IgD-negative memory B cell (primary cell): ENCODE results near the gene KHK. TPM values are rescaled to one million over a fixed set of nuclear protein-coding genes. Genes with fewer than 3 reads are reported as not detected.

Experiments
- H3K27ac Mint-ChIP-seq, 3 donors: one replicate each; pipeline ENCODE4 v1.8.0; 2020 to 2022; ENCODE audit warnings: mild to moderate bottlenecking in 3 of 3, mixed read lengths in 3 of 3, moderate library complexity in 1 of 3
- H3K27me3 Mint-ChIP-seq: one replicate; pipeline ENCODE4 v1.8.0; 2021; ENCODE audit warnings: mixed read lengths
- H3K36me3 Mint-ChIP-seq: one replicate; pipeline ENCODE4 v1.8.0; 2020; ENCODE audit warnings: mild to moderate bottlenecking, mixed read lengths
- H3K4me1 Mint-ChIP-seq, 3 donors: one replicate each; pipeline ENCODE4 v1.8.0; 2020 to 2022; ENCODE audit warnings: mixed read lengths in 3 of 3, mild to moderate bottlenecking in 1 of 3
- H3K4me3 Mint-ChIP-seq, 4 donors: one replicate each; pipeline ENCODE4 v1.8.0; 2020 to 2022; ENCODE audit warnings: mild to moderate bottlenecking in 4 of 4, mixed read lengths in 4 of 4, moderate library complexity in 3 of 4
- H3K9me3 Mint-ChIP-seq, 3 donors: one replicate each; pipeline ENCODE4 v1.8.0; 2020 to 2021; ENCODE audit warnings: mixed read lengths in 3 of 3, mild to moderate bottlenecking in 1 of 3
- polyA plus RNA-seq: library from polyadenylated mRNA; unstranded; fragments of 300-500 nt; fragmentation: Illumina TruSeq; gene quantifications from one replicate; pipeline ENCODE4 v1.2.3, GENCODE V29; 2021

The KHK gene
- polyA plus RNA-seq, 1 donor from 2014 or later, result 6.5 TPM

- H3K27me3 Mint-ChIP-seq, result peaks cover 10% of the 10 kb centered on the region
- peaks cover 0 to 1% (median 0%) of the 10 kb centered on the region in 3 donors for H3K4me1 Mint-ChIP-seq
- no peak overlapping the region for H3K4me3 Mint-ChIP-seq
- no peaks in the 10 kb centered on the region for H3K9me3 Mint-ChIP-seq
- H3K36me3 Mint-ChIP-seq, result no peaks in the 10 kb centered on the region
- H3K27ac Mint-ChIP-seq, result no peak overlapping the region
Measured at GRCh38 chr2:27149570-27150405, 63.2 kb downstream of the KHK start.

Other genes starting within 250 kb of the KHK start
- gene DPYSL5, start 238.6 kb upstream of the KHK start, polyA plus RNA-seq, result not detected
- gene MAPRE3, start 116.1 kb upstream of the KHK start, polyA plus RNA-seq, result 2.4 TPM
- 34.3 TPM for gene TMEM214, start 53.8 kb upstream of the KHK start, polyA plus RNA-seq
- 10.8 TPM for gene AGBL5, start 35.1 kb upstream of the KHK start, polyA plus RNA-seq
- 723 TPM for gene OST4, start 15.1 kb upstream of the KHK start, polyA plus RNA-seq
- 0.61 TPM for gene EMILIN1, start 8.2 kb upstream of the KHK start, polyA plus RNA-seq
- not detected for gene CGREF1, start 32.4 kb downstream of the KHK start, polyA plus RNA-seq
- 0.35 TPM for gene ABHD1, start 37.0 kb downstream of the KHK start, polyA plus RNA-seq
- 62.2 TPM for gene PREB, start 47.9 kb downstream of the KHK start, polyA plus RNA-seq
- gene PRR30, start 52.6 kb downstream of the KHK start, polyA plus RNA-seq, result not detected
- gene TCF23, start 62.2 kb downstream of the KHK start, polyA plus RNA-seq, result not detected
- gene ATRAID, start 125.3 kb downstream of the KHK start, polyA plus RNA-seq, result 274 TPM
- 20.3 TPM for gene SLC5A6, start 125.5 kb downstream of the KHK start, polyA plus RNA-seq
- 18.9 TPM for gene CAD, start 130.6 kb downstream of the KHK start, polyA plus RNA-seq
- gene SLC30A3, start 176.3 kb downstream of the KHK start, polyA plus RNA-seq, result not detected
- gene DNAJC5G, start 188.7 kb downstream of the KHK start, polyA plus RNA-seq, result not detected
- gene TRIM54, start 195.7 kb downstream of the KHK start, polyA plus RNA-seq, result not detected
- 1.6 TPM for gene UCN, start 221.7 kb downstream of the KHK start, polyA plus RNA-seq
- 96.1 TPM for gene MPV17, start 236.3 kb downstream of the KHK start, polyA plus RNA-seq